IMR-90 (cell line): Measurements from ENCODE around the gene PPP2R1B. TPM values are rescaled to one million over a fixed set of nuclear protein-coding genes. Genes with fewer than 3 reads are reported as not detected.

Experiments used
- ATAC-seq: fragments of 200-7000 bp; cut with Tn5 transposase; 2 replicates; pipeline ENCODE4 v1.9.1; 2020; ENCODE audit warnings: low read depth, mild to moderate bottlenecking, moderate library complexity
- BruUV-seq: library from RNA; stranded (reverse); fragments of 400-500 nt; replicated peaks from 2 replicates; lab custom pipeline; 2021; lab: Mats Ljungman, UMichigan
- CTCF ChIA-PET: fragments of 300-600 bp; formaldehyde crosslinking; extraction: SDS; loops from one replicate; lab custom pipeline; 2021; ENCODE audit warnings: antibody characterized with exemption; lab: Yijun Ruan, JAX
- POLR2A ChIA-PET: fragments of 300-600 bp; sonication (Branson Sonifier 250); formaldehyde crosslinking; loops from one replicate; lab custom pipeline; 2022; ENCODE audit warnings: antibody characterized with exemption; ENCODE audit not compliant: unreplicated experiment; lab: Charles Lee
- DNase-seq: peaks from one replicate; pipeline ENCODE4 v3.0.0; 2013
- H2AFZ ChIP-seq: replicated peaks from 2 replicates; pipeline ENCODE3; 2013; ENCODE audit warnings: low read length, mild to moderate bottlenecking; ENCODE audit not compliant: poor library complexity
- H2AK5ac ChIP-seq: 2 replicates; pipeline ENCODE4 v1.6.1; 2013; ENCODE audit warnings: low read depth, low read length, inconsistent platforms
- H2AK9ac ChIP-seq: replicated peaks from 2 replicates; pipeline ENCODE3; 2013; ENCODE audit warnings: mild to moderate bottlenecking, low read depth, low read length, moderate library complexity; ENCODE audit not compliant: poor library complexity
- H2BK120ac ChIP-seq: 2 replicates; pipeline ENCODE4 v1.6.1; 2013; ENCODE audit warnings: low read depth, low read length, inconsistent platforms
- H2BK15ac ChIP-seq: 3 replicates; pipeline ENCODE4 v1.6.1; 2013; ENCODE audit warnings: low read depth, low read length, inconsistent platforms
- H2BK20ac ChIP-seq: 2 replicates; pipeline ENCODE4 v1.6.1; 2013; ENCODE audit warnings: low read depth, mild to moderate bottlenecking, inconsistent platforms, low read length, moderate library complexity
- H2BK5ac ChIP-seq: 2 replicates; pipeline ENCODE4 v1.6.1; 2013; ENCODE audit warnings: mild to moderate bottlenecking, low read depth, low read length, inconsistent platforms; ENCODE audit not compliant: poor library complexity, severe bottlenecking
- H3K14ac ChIP-seq: replicated peaks from 2 replicates; pipeline ENCODE4 v1.6.1; 2013; ENCODE audit warnings: low read depth, low read length, inconsistent platforms
- H3K18ac ChIP-seq: 2 replicates; pipeline ENCODE4 v1.6.1; 2013; ENCODE audit warnings: low read depth, low read length, control low read depth
- H3K23ac ChIP-seq: 2 replicates; pipeline ENCODE4 v1.6.1; 2013; ENCODE audit warnings: low read depth, low read length, inconsistent platforms
- H3K27ac ChIP-seq: 2 replicates; pipeline ENCODE4 v1.5.1; 2013; ENCODE audit warnings: mild to moderate bottlenecking, control low read depth, low read length; ENCODE audit not compliant: insufficient read depth
- H3K27me3 ChIP-seq: 2 replicates; pipeline ENCODE4 v1.6.1; 2013; ENCODE audit warnings: low read length; ENCODE audit not compliant: control insufficient read depth, insufficient read depth
- H3K36me3 ChIP-seq: 2 replicates; pipeline ENCODE4 v1.6.1; 2013; ENCODE audit warnings: low read length, mixed read lengths; ENCODE audit not compliant: control insufficient read depth, insufficient read depth
- H3K4ac ChIP-seq: 2 replicates; pipeline ENCODE4 v1.6.1; 2013; ENCODE audit warnings: low read depth, low read length, inconsistent platforms
- H3K4me1 ChIP-seq: 2 replicates; pipeline ENCODE4 v1.6.1; 2013; ENCODE audit warnings: low read length, mixed read lengths; ENCODE audit not compliant: control insufficient read depth, insufficient read depth
- H3K4me2 ChIP-seq: 2 replicates; pipeline ENCODE4 v1.6.1; 2013; ENCODE audit warnings: low read depth, mild to moderate bottlenecking, control low read depth, low read length, moderate library complexity
- H3K4me3 ChIP-seq: 2 replicates; pipeline ENCODE4 v1.5.1; 2013; ENCODE audit warnings: low read depth, mild to moderate bottlenecking, control low read depth, low read length, moderate library complexity; ENCODE audit not compliant: insufficient read depth
- H3K56ac ChIP-seq: 2 replicates; pipeline ENCODE4 v1.6.1; 2013; ENCODE audit warnings: low read length, inconsistent platforms; ENCODE audit not compliant: insufficient read depth; ENCODE audit errors: extremely low read depth
- H3K79me1 ChIP-seq, 2 experiments: 2 replicates each; pipeline ENCODE4 v1.6.1; 2013; ENCODE audit warnings: low read length in 2 of 2, inconsistent platforms in 1 of 2, low read depth in 1 of 2
- H3K9ac ChIP-seq: 2 replicates; pipeline ENCODE4 v1.6.1; 2013; ENCODE audit warnings: low read depth, low read length, control low read depth
- H3K9me1 ChIP-seq: 2 replicates; pipeline ENCODE4 v1.6.1; 2013; ENCODE audit warnings: low read length, inconsistent platforms; ENCODE audit not compliant: insufficient read depth
- H3K9me3 ChIP-seq: 2 replicates; pipeline ENCODE4 v1.6.1; 2013; ENCODE audit warnings: low read length; ENCODE audit not compliant: control insufficient read depth, insufficient read depth
- H4K20me1 ChIP-seq: 2 replicates; pipeline ENCODE4 v1.6.1; 2013; ENCODE audit warnings: low read length, inconsistent platforms; ENCODE audit not compliant: insufficient read depth
- H4K5ac ChIP-seq: 2 replicates; pipeline ENCODE4 v1.6.1; 2013; ENCODE audit warnings: mild to moderate bottlenecking, low read depth, low read length, control low read depth
- H4K8ac ChIP-seq, 2 experiments: 2 replicates each; pipeline ENCODE4 v1.6.1; 2013; ENCODE audit warnings: low read depth in 2 of 2, low read length in 2 of 2, control low read depth in 1 of 2, inconsistent platforms in 1 of 2
- H4K91ac ChIP-seq: 2 replicates; pipeline ENCODE4 v1.6.1; 2013; ENCODE audit warnings: low read depth, low read length, inconsistent platforms; ENCODE audit not compliant: insufficient read depth
- BHLHE40 ChIP-seq: fragments of 150-350 bp; IDR thresholded peaks from 2 replicates; pipeline ENCODE4 v1.6.1; 2016; ENCODE audit warnings: mild to moderate bottlenecking, low read depth, low read length
- CEBPB ChIP-seq: IDR thresholded peaks from 2 replicates; pipeline ENCODE4 v1.6.1; 2012; ENCODE audit warnings: low read depth, low read length, improper control_type of control experiment
- CHD1 ChIP-seq: IDR thresholded peaks from 2 replicates; pipeline ENCODE4 v1.6.1; 2012; ENCODE audit warnings: low read depth, low read length, improper control_type of control experiment
- MAFK ChIP-seq: IDR thresholded peaks from 2 replicates; pipeline ENCODE4 v1.6.1; 2012; ENCODE audit warnings: low read depth, low read length, improper control_type of control experiment
- MAZ ChIP-seq: IDR thresholded peaks from 2 replicates; pipeline ENCODE4 v1.6.1; 2012; ENCODE audit warnings: low read depth, mild to moderate bottlenecking, low read length, improper control_type of control experiment, moderate library complexity, borderline replicate concordance
- MXI1 ChIP-seq: IDR thresholded peaks from 2 replicates; pipeline ENCODE4 v1.6.1; 2012; ENCODE audit warnings: low read depth, mild to moderate bottlenecking, low read length, moderate library complexity, borderline replicate concordance
- NFE2L2 ChIP-seq: fragments of 150-350 bp; IDR thresholded peaks from 2 replicates; pipeline ENCODE4 v1.6.1; 2016; ENCODE audit warnings: low read depth, mild to moderate bottlenecking, low read length
- POLR2A ChIP-seq: IDR thresholded peaks from 2 replicates; pipeline ENCODE4 v1.6.1; 2012; ENCODE audit warnings: mild to moderate bottlenecking, low read depth, low read length
- RAD21 ChIP-seq: IDR thresholded peaks from 2 replicates; pipeline ENCODE4 v1.6.1; 2012; ENCODE audit warnings: low read length, improper control_type of control experiment
- RCOR1 ChIP-seq: IDR thresholded peaks from 2 replicates; pipeline ENCODE4 v1.6.1; 2012; ENCODE audit warnings: mild to moderate bottlenecking, low read length, improper control_type of control experiment; ENCODE audit not compliant: insufficient replicate concordance
- RFX5 ChIP-seq: IDR thresholded peaks from 2 replicates; pipeline ENCODE4 v1.8.0; 2012; ENCODE audit warnings: low read depth, mild to moderate bottlenecking, low read length, moderate library complexity
- SMC3 ChIP-seq: fragments of 150-350 bp; IDR thresholded peaks from 2 replicates; pipeline ENCODE4 v1.6.1; 2016; ENCODE audit warnings: low read depth, mild to moderate bottlenecking, antibody characterized with exemption, low read length, moderate library complexity
- WGBS, 2 experiments: methylation state at CpG; one replicate each; pipeline versions ENCODE4 v1.1.5 to v1.1.7; 2013; ENCODE audit warnings: missing lambda C conversion rate in 2 of 2; ENCODE audit not compliant: insufficient read length in 1 of 2; ENCODE audit errors: extremely low coverage in 2 of 2; 5-methylcytosine and 5-hydroxymethylcytosine counted together
- dilution Hi-C: fragments of 300-500 bp; cut with HindIII; formaldehyde crosslinking; loops from one replicate; pipeline ENCODE4 v1.14.3; 2018; ENCODE audit warnings: low sequenced_read_pairs; ENCODE audit not compliant: unreplicated experiment
- in situ Hi-C: fragments of 300-500 bp; cut with MboI; formaldehyde crosslinking; loops from 3 replicates; pipeline ENCODE4 v1.14.3; 2019; ENCODE audit warnings: low sequenced_read_pairs, inconsistent platforms, mixed read lengths
- intact Hi-C: fragments of 100-400 bp; cut with micrococcal nuclease; formaldehyde crosslinking; loops from 2 replicates; pipeline ENCODE4 v1.10.0; 2022
- polyA plus RNA-seq, 3 experiments: library from polyadenylated mRNA; depleted of rRNA; stranded (reverse); fragments of >200 nt; gene quantifications; 2 replicates each; pipeline ENCODE4 v1.2.3, GENCODE V29; 2012; ENCODE audit warnings: low replicate concordance in 1 of 3
- total RNA-seq: library from RNA; depleted of rRNA; stranded (reverse); fragments of >200 nt; gene quantifications from 2 replicates; pipeline ENCODE4 v1.2.3, GENCODE V29; 2012
- TF ChIP-seq, protein P1 (sequence below): fragments of 150-350 bp; IDR thresholded peaks from 2 replicates; pipeline ENCODE4 v1.6.1; 2017; ENCODE audit warnings: mild to moderate bottlenecking, antibody characterized with exemption, low read length, low read depth
- TF ChIP-seq, protein P2 (sequence below): conservative IDR thresholded peaks from 2 replicates; pipeline ENCODE4 v1.5.1; 2012; ENCODE audit warnings: mild to moderate bottlenecking, low read depth, low read length, improper control_type of control experiment

PPP2R1B gene
- total and polyA plus RNA-seq, 2 of the 4 experiments (the other 2 are of a cell fraction), result 23.0 to 62.9 TPM

DNA sequence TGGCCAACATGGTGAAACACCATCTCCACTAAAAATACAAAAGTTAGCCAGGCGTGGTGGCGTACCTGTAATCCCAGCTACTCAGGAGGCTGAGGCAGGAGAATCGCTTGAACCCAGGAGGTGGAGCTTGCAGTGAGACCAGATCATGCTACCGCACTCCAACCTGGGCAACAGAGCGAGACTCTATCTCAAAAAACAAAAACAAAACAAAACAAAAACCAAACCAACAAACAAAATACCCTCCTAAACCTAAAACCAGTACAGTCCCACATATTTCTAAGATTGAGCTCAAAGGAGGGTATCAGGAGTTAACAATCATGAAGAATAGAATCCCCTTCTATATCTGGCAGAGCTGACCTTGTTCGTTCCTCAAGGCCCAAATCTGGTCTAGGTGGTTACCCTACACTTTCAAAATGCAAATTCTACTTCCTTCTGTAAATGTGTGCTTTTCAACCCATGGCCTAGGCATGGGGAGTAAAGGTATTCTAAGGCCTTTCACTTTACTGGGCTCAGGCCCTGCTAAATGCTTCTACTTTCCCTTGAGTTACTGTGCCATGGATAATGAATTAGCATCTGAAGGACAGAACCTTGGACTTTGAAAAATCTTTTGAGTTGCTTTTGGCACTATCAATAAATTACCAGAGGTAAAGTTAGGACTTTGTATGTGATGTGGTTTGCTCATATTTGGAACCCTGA lies 10.4 kb upstream of the PPP2R1B start:
- Histone ChIP-seq H3K23ac (no peak overlapping the region), H3K18ac (peak overlapping the region; percentile 29; the same call in 1 of the 2 replicates), H3K4me2 (no peak overlapping the region), H3K4ac (no peak overlapping the region), H3K56ac (no peak overlapping the region), H2BK120ac (no peak overlapping the region), H4K20me1 (no peaks in the 10 kb centered on the region), H2AK9ac (no peak overlapping the region), H2BK20ac (0 out of 2 replicates have a peak overlapping the region, but pooled peaks have one; percentile 48), H3K14ac (no peak overlapping the region), H3K4me3 (no peak overlapping the region), H3K9me1 (peaks cover 3% of the 10 kb centered on the region; the same call in 1 of the 2 replicates), H4K5ac (no peak overlapping the region), H3K4me1 (peaks cover 4% of the 10 kb centered on the region), H2AFZ (no peak overlapping the region), H4K91ac (no peak overlapping the region), H2BK15ac (peak overlapping the region; percentile 48; the same call in 2 of the 3 replicates), H3K36me3 (no peaks in the 10 kb centered on the region), H3K9me3 (no peaks in the 10 kb centered on the region), H4K8ac (no peak overlapping the region; a peak in 1 of 4 replicates), H3K27me3 (no peaks in the 10 kb centered on the region), H3K9ac (no peak overlapping the region), H3K79me1 (no peaks in the 10 kb centered on the region), H2AK5ac (no peak overlapping the region), H2BK5ac (peak overlapping the region; percentile 10), H3K27ac (no peak overlapping the region)
- WGBS, 2 experiments, result no CpG with 5 or more reads among the region's 6 CpGs
- in situ Hi-C loops (loop anchor here (5.0 to 10.0 kb wide), 3 partner anchors 174 to 492 kb away; partner anchors contain the start of gene SIK2), dilution Hi-C loops (no loop called here), intact Hi-C loops (loop anchor here (1.0 to 5.0 kb wide), 5 partner anchors 65 to 324 kb away; partner anchors contain the start of gene SIK2)
- BruUV-seq, result no TSS peak
- ChIA-PET POLR2A (no interaction called here), CTCF (interaction anchor here (1.0 to 1.8 kb wide), 8 partner anchors 9 to 181 kb away, joined by 3 to 13 read pairs (median 4); partner anchors contain the start of gene SIK2)
- DNase-seq, result no peak
- TF ChIP-seq POLR2A, result no peak
- TF ChIP-seq CEBPB, result no peak
- TF ChIP-seq CHD1, result no peak
- no peak for TF ChIP-seq NFE2L2
- TF ChIP-seq MAZ, result no peak
- no peak for TF ChIP-seq BHLHE40
- no peak for TF ChIP-seq SMC3
- no peak for TF ChIP-seq MAFK
- TF ChIP-seq RAD21, result no peak
- no peak for TF ChIP-seq RCOR1
- no peak for TF ChIP-seq RFX5
- TF ChIP-seq, protein P1, sequence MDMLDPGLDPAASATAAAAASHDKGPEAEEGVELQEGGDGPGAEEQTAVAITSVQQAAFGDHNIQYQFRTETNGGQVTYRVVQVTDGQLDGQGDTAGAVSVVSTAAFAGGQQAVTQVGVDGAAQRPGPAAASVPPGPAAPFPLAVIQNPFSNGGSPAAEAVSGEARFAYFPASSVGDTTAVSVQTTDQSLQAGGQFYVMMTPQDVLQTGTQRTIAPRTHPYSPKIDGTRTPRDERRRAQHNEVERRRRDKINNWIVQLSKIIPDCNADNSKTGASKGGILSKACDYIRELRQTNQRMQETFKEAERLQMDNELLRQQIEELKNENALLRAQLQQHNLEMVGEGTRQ, result no peak
- TF ChIP-seq, protein P2, sequence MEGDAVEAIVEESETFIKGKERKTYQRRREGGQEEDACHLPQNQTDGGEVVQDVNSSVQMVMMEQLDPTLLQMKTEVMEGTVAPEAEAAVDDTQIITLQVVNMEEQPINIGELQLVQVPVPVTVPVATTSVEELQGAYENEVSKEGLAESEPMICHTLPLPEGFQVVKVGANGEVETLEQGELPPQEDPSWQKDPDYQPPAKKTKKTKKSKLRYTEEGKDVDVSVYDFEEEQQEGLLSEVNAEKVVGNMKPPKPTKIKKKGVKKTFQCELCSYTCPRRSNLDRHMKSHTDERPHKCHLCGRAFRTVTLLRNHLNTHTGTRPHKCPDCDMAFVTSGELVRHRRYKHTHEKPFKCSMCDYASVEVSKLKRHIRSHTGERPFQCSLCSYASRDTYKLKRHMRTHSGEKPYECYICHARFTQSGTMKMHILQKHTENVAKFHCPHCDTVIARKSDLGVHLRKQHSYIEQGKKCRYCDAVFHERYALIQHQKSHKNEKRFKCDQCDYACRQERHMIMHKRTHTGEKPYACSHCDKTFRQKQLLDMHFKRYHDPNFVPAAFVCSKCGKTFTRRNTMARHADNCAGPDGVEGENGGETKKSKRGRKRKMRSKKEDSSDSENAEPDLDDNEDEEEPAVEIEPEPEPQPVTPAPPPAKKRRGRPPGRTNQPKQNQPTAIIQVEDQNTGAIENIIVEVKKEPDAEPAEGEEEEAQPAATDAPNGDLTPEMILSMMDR, result no peak
- no peak for TF ChIP-seq MXI1
- no peak for ATAC-seq
